ENCODE measurements around the gene QRICH1. TPM values are rescaled to one million over a fixed set of nuclear protein-coding genes. Genes with fewer than 3 reads are reported as not detected.

Gene QRICH1
- total RNA-seq, 4 donors from 2014 or later: 35.8 to 65.6 (median 47.1) TPM

GRCh38 chr3:49120096-49120437, 26.2 kb upstream of the QRICH1 start:
- ATAC-seq (peak; percentile 7 to 26), DNase-seq (no peak)
- H3K27ac ChIP-seq: peak overlapping the region; percentile 83 to 99 (median 95)
- H3K27me3 ChIP-seq: no peaks in the 10 kb centered on the region
- in situ Hi-C loops (cut with MboI; ENCODE audit: low sequenced_read_pairs in 4 of 4) (no loop called here), intact Hi-C loops (cut with DNase I; ENCODE audit: low total_unique reads) (loop anchor here (1.0 kb wide), 3 partner anchors 13 to 26 kb away; partner anchors contain the start of genes LAMB2, QARS1 and QRICH1)
- no peak for TF ChIP-seq CTCF (IDR thresholded peaks at IDR 0.05 in 4 of 5, conservative IDR thresholded peaks at IDR 0.05 in 1 of 5)
- no peak for TF ChIP-seq POLR2A (IDR thresholded peaks at IDR 0.05)
- H3K9me3 ChIP-seq: no peaks in the 10 kb centered on the region
- peaks cover 16 to 17% of the 10 kb centered on the region in 2 donors for H3K4me1 ChIP-seq
- H3K36me3 ChIP-seq: peaks cover 2 to 78% of the 10 kb centered on the region in 2 donors
- H3K4me3 ChIP-seq: peak overlapping the region; percentile 77 to 100 (median 96)

GRCh38 chr3:49119439-49119838, 25.6 kb upstream of the QRICH1 start:
- Histone ChIP-seq H3K27me3 (no peaks in the 10 kb centered on the region), H3K9me3 (no peaks in the 10 kb centered on the region), H3K4me3 (peak overlapping the region; percentile 77 to 100 (median 96)), H3K36me3 (peaks cover 2 to 78% of the 10 kb centered on the region in 2 donors), H3K27ac (peak overlapping the region; percentile 83 to 99 (median 95)), H3K4me1 (peaks cover 16 to 17% of the 10 kb centered on the region in 2 donors)
- TF ChIP-seq POLR2A (IDR thresholded peaks at IDR 0.05) (peak; percentile 13 to 35), CTCF (IDR thresholded peaks at IDR 0.05 in 4 of 5, conservative IDR thresholded peaks at IDR 0.05 in 1 of 5) (no peak)
- ATAC-seq: peak; percentile 43
- peak in 1 of 2 donors; percentile 57 for DNase-seq
- intact Hi-C loops (cut with DNase I; ENCODE audit: low total_unique reads) (no loop called here), in situ Hi-C loops (cut with MboI; ENCODE audit: low sequenced_read_pairs in 4 of 4) (no loop called here)

- ATAC-seq (peak in 1 of 2 donors; percentile 2), DNase-seq (no peak)
- peak overlapping the region; percentile 83 to 99 (median 95) for H3K27ac ChIP-seq
- no peaks in the 10 kb centered on the region for H3K27me3 ChIP-seq
- intact Hi-C loops (cut with DNase I; ENCODE audit: low total_unique reads): no loop called here
- in situ Hi-C loops (cut with MboI; ENCODE audit: low sequenced_read_pairs in 4 of 4): no loop called here
- TF ChIP-seq CTCF (IDR thresholded peaks at IDR 0.05 in 4 of 5, conservative IDR thresholded peaks at IDR 0.05 in 1 of 5) (no peak), POLR2A (IDR thresholded peaks at IDR 0.05) (no peak)
- H3K9me3 ChIP-seq: no peaks in the 10 kb centered on the region
- peak overlapping the region; percentile 77 to 100 (median 96) for H3K4me3 ChIP-seq
- H3K36me3 ChIP-seq: peaks cover 2 to 78% of the 10 kb centered on the region in 2 donors
- peaks cover 16 to 17% of the 10 kb centered on the region in 2 donors for H3K4me1 ChIP-seq
These were observed 25.2 kb upstream of the QRICH1 start for GRCh38 chr3:49119036-49119435.

- H3K9me3 ChIP-seq: no peaks in the 10 kb centered on the region
- H3K27ac ChIP-seq: no peak overlapping the region
- H3K4me1 ChIP-seq: no peaks in the 10 kb centered on the region
- ATAC-seq (no peak), DNase-seq (no peak)
- in situ Hi-C loops (cut with MboI; ENCODE audit: low sequenced_read_pairs in 4 of 4): no loop called here
- intact Hi-C loops (cut with DNase I; ENCODE audit: low total_unique reads): no loop called here
- no peaks in the 10 kb centered on the region for H3K27me3 ChIP-seq
- TF ChIP-seq CTCF (IDR thresholded peaks at IDR 0.05 in 4 of 5, conservative IDR thresholded peaks at IDR 0.05 in 1 of 5) (no peak), POLR2A (IDR thresholded peaks at IDR 0.05) (no peak)
- peaks cover 5 to 100% of the 10 kb centered on the region in 2 donors for H3K36me3 ChIP-seq
- H3K4me3 ChIP-seq: no peak overlapping the region
These were observed 18.4 kb upstream of the QRICH1 start for GRCh38 chr3:49112262-49112661.

- Histone ChIP-seq H3K4me3 (no peak overlapping the region), H3K9me3 (no peaks in the 10 kb centered on the region), H3K4me1 (no peaks in the 10 kb centered on the region), H3K27me3 (no peaks in the 10 kb centered on the region), H3K36me3 (peaks cover 5 to 97% of the 10 kb centered on the region in 2 donors), H3K27ac (no peak overlapping the region)
- intact Hi-C loops (cut with DNase I; ENCODE audit: low total_unique reads) (no loop called here), in situ Hi-C loops (cut with MboI; ENCODE audit: low sequenced_read_pairs in 4 of 4) (no loop called here)
- no peak for DNase-seq
- TF ChIP-seq POLR2A (IDR thresholded peaks at IDR 0.05) (no peak), CTCF (IDR thresholded peaks at IDR 0.05 in 4 of 5, conservative IDR thresholded peaks at IDR 0.05 in 1 of 5) (no peak)
- ATAC-seq: no peak
These were observed 17.5 kb upstream of the QRICH1 start for GRCh38 chr3:49111347-49111746.

Data from gastrocnemius medialis (tissue), 4 donors.